Measurements from ENCODE around the gene PTPRN2. TPM values are rescaled to one million over a fixed set of nuclear protein-coding genes. Genes with fewer than 3 reads are reported as not detected.

The PTPRN2 gene
- total and polyA plus RNA-seq, 7 donors, result 3.2 to 7.1 (median 5.5) TPM

DNA sequence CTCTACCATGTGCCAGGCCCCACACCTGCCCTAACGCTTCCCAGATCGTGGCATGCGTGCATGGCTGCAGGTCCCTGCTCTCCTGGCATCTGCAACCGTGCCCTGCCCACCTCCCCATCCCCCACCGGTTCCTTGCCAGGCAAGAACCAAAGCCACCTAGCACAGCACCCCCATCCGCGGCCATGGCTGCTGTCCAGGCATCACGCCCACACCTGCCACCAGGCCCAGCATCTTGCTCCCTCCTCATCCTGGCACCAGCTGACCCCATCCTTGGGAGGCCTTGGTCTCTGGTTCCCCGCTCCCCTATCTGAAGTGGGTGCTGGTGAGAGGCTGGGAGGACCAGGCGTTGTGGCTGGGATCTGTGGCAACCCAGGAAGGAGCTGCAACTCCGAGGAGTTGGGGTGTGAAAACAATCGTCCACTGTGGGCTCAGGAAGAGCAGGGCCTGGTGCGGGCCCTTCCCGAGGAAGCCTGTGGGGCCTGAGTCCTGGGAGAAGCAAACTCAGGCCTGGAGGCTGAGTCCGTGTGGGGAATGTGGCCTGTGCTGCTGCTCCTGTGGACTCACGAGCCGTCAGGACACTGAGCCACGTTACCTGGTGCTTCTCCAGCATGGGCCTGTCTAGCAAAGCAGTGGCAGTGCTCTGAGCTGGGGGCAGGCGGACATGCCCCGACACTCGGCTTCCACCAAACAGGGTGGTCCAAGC lies 833.8 kb downstream of the PTPRN2 start:
- 88 to 89% methylated on average over 21 of the region's 21 CpGs for WGBS, 2 donors
- Histone ChIP-seq H3K4me3 (no peak overlapping the region), H3K4me1 (no peaks in the 10 kb centered on the region), H3K27me3 (no peaks in the 10 kb centered on the region), H3K9me3 (no peaks in the 10 kb centered on the region), H3K27ac (no peak overlapping the region), H3K36me3 (no peaks in the 10 kb centered on the region)
- TF ChIP-seq POLR2A (IDR thresholded peaks at IDR 0.05) (no peak), POLR2AphosphoS5 (IDR thresholded peaks at IDR 0.05) (no peak), CTCF (IDR thresholded peaks at IDR 0.05) (no peak), EP300 (IDR thresholded peaks at IDR 0.05) (no peak)
- DNase-seq, result no peak
- intact Hi-C loops (cut with DNase I), result no loop called here

GRCh38 chr7:157752832-157753291 lies 834.8 kb downstream of the PTPRN2 start:
- no peak overlapping the region for H3K27ac ChIP-seq
- no peaks in the 10 kb centered on the region for H3K9me3 ChIP-seq
- TF ChIP-seq CTCF (IDR thresholded peaks at IDR 0.05) (no peak), POLR2AphosphoS5 (IDR thresholded peaks at IDR 0.05) (no peak), POLR2A (IDR thresholded peaks at IDR 0.05) (no peak), EP300 (IDR thresholded peaks at IDR 0.05) (no peak)
- no peaks in the 10 kb centered on the region for H3K27me3 ChIP-seq
- intact Hi-C loops (cut with DNase I), result no loop called here
- no peaks in the 10 kb centered on the region for H3K36me3 ChIP-seq
- H3K4me3 ChIP-seq, result no peak overlapping the region
- 80 to 81% methylated on average over 18 of the region's 18 CpGs for WGBS, 2 donors
- no peak for DNase-seq
- no peaks in the 10 kb centered on the region for H3K4me1 ChIP-seq

DNA sequence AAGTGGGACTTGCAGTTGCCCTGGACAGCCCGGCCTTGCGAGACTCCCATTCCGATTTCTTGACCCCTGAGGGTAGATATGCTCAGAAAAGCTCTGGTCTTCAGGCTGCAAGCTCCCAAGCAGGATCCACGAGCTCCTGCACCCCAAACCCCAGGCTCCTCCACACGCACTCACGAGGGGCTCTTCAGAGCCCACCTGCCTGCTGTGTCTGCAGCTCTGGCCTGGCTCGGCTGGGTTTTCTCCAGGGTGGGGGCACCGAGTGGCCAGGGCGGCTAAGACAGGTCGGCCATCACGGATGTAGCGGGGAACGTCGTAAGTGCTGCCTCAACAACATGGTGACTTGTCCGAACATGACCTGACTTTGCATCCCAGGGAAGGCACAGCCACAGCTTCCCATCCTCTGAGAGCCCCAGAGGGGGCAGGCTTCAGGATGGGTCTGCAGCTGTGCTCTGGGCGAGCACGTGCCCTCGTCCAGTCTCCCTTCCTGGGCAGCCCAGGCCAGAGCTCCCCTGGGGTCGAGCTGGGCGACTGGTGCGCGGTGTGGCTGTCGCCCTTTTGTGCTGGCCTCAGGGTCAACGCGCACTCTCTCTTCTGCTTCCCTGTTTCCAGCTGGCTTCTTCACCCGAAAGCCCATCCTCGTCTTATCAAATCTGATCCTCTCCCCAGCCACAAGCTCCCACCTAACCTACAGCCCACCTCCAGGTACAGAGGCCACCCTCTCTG lies 835.5 kb downstream of the PTPRN2 start:
- 89 to 91% methylated on average over 27 of the region's 27 CpGs for WGBS, 2 donors
- Histone ChIP-seq H3K9me3 (no peaks in the 10 kb centered on the region), H3K4me1 (no peaks in the 10 kb centered on the region), H3K4me3 (no peak overlapping the region), H3K36me3 (no peaks in the 10 kb centered on the region), H3K27ac (no peak overlapping the region), H3K27me3 (no peaks in the 10 kb centered on the region)
- intact Hi-C loops (cut with DNase I), result no loop called here
- TF ChIP-seq POLR2AphosphoS5 (IDR thresholded peaks at IDR 0.05) (no peak), EP300 (IDR thresholded peaks at IDR 0.05) (no peak), CTCF (IDR thresholded peaks at IDR 0.05) (no peak), POLR2A (IDR thresholded peaks at IDR 0.05) (no peak)
- DNase-seq, result no peak

DNA sequence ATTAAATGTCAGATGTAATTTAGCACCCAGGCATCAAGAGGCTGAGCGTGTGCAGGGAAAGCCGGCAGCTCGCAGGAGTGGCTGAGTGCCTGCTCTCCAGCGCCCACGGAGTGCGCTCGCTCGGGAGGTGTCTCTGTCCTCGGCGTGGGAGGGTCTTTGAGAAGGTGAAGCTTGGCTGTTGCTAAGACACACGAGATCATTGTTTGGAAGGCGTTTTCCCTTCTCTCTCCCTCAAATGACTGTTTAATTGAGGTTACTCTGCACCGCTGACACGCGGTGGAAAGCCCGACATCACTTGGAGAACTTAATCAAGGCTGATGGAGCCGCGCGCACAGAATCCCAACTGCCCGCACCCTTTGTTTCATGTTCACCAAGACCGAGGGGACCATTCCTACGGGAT lies 836.2 kb downstream of the PTPRN2 start:
- Histone ChIP-seq H3K27me3 (no peaks in the 10 kb centered on the region), H3K4me1 (no peaks in the 10 kb centered on the region), H3K9me3 (no peaks in the 10 kb centered on the region), H3K4me3 (no peak overlapping the region), H3K36me3 (no peaks in the 10 kb centered on the region), H3K27ac (no peak overlapping the region)
- WGBS, 2 donors, result 87 to 88% methylated on average over 22 of the region's 22 CpGs
- no peak for TF ChIP-seq EP300 (IDR thresholded peaks at IDR 0.05)
- intact Hi-C loops (cut with DNase I), result no loop called here
- no peak for DNase-seq

DNA sequence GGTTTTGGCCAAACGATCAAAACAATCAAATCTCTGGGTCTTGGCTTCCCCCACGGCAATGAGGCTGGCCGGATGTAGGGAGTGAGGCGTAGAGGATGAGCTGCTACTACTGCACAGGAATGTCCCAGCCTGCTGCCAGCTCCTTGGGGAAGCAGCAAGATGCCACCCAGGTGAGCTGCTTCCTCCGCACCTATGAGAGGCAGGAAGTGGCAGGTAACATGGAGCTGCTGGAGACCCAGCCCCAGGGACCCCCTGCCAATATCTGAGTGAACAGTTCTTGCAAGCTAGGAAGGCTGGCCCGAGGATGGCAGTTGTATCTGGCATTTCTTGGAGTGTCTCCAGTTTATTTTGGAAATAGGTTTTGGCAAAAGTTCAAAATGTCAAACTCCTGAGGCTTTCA lies 837.3 kb downstream of the PTPRN2 start:
- Histone ChIP-seq H3K4me3 (no peak overlapping the region), H3K9me3 (no peaks in the 10 kb centered on the region), H3K4me1 (no peaks in the 10 kb centered on the region), H3K36me3 (no peaks in the 10 kb centered on the region), H3K27ac (no peak overlapping the region), H3K27me3 (no peaks in the 10 kb centered on the region)
- DNase-seq, result no peak
- no peak for TF ChIP-seq POLR2AphosphoS5 (IDR thresholded peaks at IDR 0.05)
- no peak for TF ChIP-seq POLR2A (IDR thresholded peaks at IDR 0.05)
- TF ChIP-seq EP300 (IDR thresholded peaks at IDR 0.05), result no peak
- TF ChIP-seq CTCF (IDR thresholded peaks at IDR 0.05), result no peak
- WGBS, 2 donors, result 79 to 84% methylated on average over 6 of the region's 6 CpGs
- intact Hi-C loops (cut with DNase I), result no loop called here

All from sigmoid colon (tissue), 7 donors.